ENCODE results near the gene SUGCT.

The SUGCT gene

DNA sequence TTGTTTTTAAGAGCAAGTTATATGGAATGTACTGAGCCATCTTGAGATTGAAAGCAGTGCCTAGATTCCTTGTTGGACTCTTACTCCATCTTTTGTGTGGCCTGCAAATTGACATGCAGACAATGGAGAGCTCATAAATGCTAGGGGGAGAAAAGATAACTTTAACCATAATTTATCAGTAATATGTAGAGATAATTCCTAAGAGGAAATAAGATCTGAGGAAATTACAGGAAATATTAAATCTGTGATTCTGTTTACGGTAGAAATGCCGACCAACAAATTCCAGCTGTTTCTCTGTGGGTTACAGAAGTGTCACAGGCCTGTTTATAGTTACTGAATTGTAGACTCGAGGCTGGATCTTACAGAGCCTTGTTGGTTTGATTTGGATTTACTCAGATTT lies 348.0 kb downstream of the SUGCT start:
- Histone ChIP-seq H3K27ac (no peak overlapping the region), H3K9ac (no peak overlapping the region), H3K36me3 (ENCODE audit: control insufficient read depth, insufficient read depth, low read length) (no peaks in the 10 kb centered on the region), H3K4me3 (ENCODE audit: low read depth, low read length) (no peak overlapping the region), H3K9me3 (ENCODE audit: control insufficient read depth, low read length) (no peaks in the 10 kb centered on the region), H3K27me3 (ENCODE audit: control insufficient read depth, insufficient read depth, low read length) (no peaks in the 10 kb centered on the region), H3K79me2 (no peaks in the 10 kb centered on the region), H3K4me2 (ENCODE audit: low read length) (no peak overlapping the region), H2AFZ (no peak overlapping the region), H3K4me1 (no peaks in the 10 kb centered on the region)
- TF ChIP-seq, protein P1, sequence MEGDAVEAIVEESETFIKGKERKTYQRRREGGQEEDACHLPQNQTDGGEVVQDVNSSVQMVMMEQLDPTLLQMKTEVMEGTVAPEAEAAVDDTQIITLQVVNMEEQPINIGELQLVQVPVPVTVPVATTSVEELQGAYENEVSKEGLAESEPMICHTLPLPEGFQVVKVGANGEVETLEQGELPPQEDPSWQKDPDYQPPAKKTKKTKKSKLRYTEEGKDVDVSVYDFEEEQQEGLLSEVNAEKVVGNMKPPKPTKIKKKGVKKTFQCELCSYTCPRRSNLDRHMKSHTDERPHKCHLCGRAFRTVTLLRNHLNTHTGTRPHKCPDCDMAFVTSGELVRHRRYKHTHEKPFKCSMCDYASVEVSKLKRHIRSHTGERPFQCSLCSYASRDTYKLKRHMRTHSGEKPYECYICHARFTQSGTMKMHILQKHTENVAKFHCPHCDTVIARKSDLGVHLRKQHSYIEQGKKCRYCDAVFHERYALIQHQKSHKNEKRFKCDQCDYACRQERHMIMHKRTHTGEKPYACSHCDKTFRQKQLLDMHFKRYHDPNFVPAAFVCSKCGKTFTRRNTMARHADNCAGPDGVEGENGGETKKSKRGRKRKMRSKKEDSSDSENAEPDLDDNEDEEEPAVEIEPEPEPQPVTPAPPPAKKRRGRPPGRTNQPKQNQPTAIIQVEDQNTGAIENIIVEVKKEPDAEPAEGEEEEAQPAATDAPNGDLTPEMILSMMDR (IDR thresholded peaks at IDR 0.05), result no peak

DNA sequence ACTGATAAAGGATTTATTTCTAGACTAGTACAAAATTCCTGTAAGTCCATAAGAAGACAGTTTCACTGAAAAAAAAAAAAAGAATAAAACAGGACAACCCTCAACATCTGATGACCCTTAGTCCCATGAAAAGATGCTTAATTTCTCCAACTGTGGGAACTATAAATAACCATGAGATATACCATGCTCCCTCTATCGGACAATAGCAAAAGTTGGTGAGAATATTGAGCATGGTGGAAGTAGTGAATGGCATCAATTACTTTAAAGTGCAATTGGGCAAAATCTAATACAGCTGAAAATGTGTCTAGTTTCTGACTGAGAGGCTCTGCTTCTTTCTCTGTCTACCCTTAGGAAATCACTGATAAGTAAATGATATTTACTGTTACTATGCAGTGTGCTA lies 348.8 kb downstream of the SUGCT start:
- Histone ChIP-seq H3K4me2 (ENCODE audit: low read length) (no peak overlapping the region), H3K4me1 (no peaks in the 10 kb centered on the region), H3K9ac (no peak overlapping the region), H3K27ac (no peak overlapping the region), H3K79me2 (no peaks in the 10 kb centered on the region), H3K36me3 (ENCODE audit: control insufficient read depth, insufficient read depth, low read length) (no peaks in the 10 kb centered on the region), H3K9me3 (ENCODE audit: control insufficient read depth, low read length) (no peaks in the 10 kb centered on the region), H3K4me3 (ENCODE audit: low read depth, low read length) (no peak overlapping the region), H2AFZ (no peak overlapping the region), H3K27me3 (ENCODE audit: control insufficient read depth, insufficient read depth, low read length) (no peaks in the 10 kb centered on the region)
- TF ChIP-seq, protein P1 (IDR thresholded peaks at IDR 0.05), result no peak

DNA sequence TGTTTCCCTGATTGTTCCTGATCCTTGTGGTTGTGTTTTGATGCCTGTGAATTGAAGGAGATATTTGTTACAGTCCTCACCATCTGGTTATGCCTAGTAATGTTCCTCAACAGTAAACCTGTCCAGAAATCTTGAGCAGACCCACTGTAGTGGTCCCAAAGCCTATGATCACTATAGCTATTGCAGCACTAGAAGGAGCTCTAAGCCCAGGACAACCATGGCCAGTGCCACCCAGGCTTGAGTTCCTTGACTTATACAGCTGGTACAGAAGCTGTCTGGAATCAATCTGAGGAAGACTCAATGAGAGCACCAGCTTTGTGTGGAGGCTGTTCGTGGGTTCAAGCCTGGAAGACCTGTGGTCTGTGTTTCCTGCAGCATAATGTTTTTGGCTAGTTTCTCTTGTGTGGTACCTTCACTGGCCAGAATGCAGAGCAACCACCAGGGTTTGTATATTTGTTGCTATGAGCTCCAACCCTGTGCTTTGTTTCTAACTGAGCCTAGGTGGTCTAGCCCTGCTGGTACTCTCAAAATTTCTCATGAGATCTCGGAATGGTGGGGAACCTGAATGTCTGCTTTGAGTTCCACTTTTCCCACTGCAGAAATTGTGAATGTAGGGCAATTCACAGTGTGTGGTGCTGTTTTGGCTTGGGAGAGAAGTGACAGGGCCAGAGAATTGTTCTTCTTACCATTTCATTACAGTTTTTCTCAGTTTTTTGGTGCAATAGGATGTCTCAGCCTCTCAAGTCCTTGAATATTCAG lies 355.2 kb downstream of the SUGCT start:
- Histone ChIP-seq H3K4me3 (ENCODE audit: low read depth, low read length) (no peak overlapping the region), H3K79me2 (no peaks in the 10 kb centered on the region), H2AFZ (no peak overlapping the region), H3K4me2 (ENCODE audit: low read length) (no peak overlapping the region), H3K9me3 (ENCODE audit: control insufficient read depth, low read length) (no peaks in the 10 kb centered on the region), H3K27me3 (ENCODE audit: control insufficient read depth, insufficient read depth, low read length) (no peaks in the 10 kb centered on the region), H3K27ac (no peak overlapping the region), H3K36me3 (ENCODE audit: control insufficient read depth, insufficient read depth, low read length) (no peaks in the 10 kb centered on the region), H3K4me1 (no peaks in the 10 kb centered on the region), H3K9ac (no peak overlapping the region)
- TF ChIP-seq, protein P1 (IDR thresholded peaks at IDR 0.05), result no peak

DNA sequence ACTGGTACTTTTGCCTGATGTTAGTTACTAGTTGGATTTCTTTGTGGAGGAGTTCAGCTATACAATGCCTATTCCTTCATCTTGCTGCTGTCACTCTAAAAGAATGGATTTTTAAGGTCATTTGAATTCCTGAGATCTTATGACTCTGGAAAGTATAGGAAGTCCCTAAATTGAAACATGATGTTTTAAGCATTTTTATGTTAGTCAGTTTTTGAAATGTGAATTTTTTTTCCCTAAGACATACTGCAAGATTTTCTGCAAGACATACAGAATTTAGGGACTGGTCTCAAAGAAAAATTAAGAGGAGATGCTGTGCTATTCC lies 355.8 kb downstream of the SUGCT start:
- Histone ChIP-seq H3K4me3 (ENCODE audit: low read depth, low read length) (no peak overlapping the region), H3K4me2 (ENCODE audit: low read length) (no peak overlapping the region), H3K9me3 (ENCODE audit: control insufficient read depth, low read length) (no peaks in the 10 kb centered on the region), H3K36me3 (ENCODE audit: control insufficient read depth, insufficient read depth, low read length) (no peaks in the 10 kb centered on the region), H2AFZ (no peak overlapping the region), H3K9ac (no peak overlapping the region), H3K79me2 (no peaks in the 10 kb centered on the region), H3K27ac (no peak overlapping the region), H3K27me3 (ENCODE audit: control insufficient read depth, insufficient read depth, low read length) (no peaks in the 10 kb centered on the region), H3K4me1 (no peaks in the 10 kb centered on the region)
- TF ChIP-seq, protein P1 (IDR thresholded peaks at IDR 0.05), result no peak

DNA sequence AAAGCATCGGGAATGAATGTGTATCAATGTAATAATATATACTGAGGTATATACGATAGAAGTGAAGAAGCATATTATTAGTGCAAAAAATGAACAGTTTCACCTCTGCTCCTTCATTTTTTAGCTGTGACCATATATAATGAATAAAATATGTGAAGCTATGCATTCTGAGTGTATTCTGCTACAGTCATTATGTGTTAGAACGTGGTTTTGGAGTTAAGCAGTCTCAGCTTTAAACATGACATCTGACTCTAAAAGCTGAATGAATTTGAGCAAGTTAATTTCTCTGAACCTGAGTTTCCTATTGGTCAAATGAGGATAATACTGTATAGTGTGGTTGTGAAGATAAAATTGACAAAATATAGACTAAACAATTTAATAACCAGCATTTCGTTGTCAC lies 358.1 kb downstream of the SUGCT start:
- no peak overlapping the region for H3K27ac ChIP-seq
- H2AFZ ChIP-seq, result no peak overlapping the region
- no peak overlapping the region for H3K4me3 ChIP-seq (ENCODE audit: low read depth, low read length)
- H3K79me2 ChIP-seq, result no peaks in the 10 kb centered on the region
- H3K4me2 ChIP-seq (ENCODE audit: low read length), result no peak overlapping the region
- H3K4me1 ChIP-seq, result no peaks in the 10 kb centered on the region
- TF ChIP-seq, protein P1 (IDR thresholded peaks at IDR 0.05), result no peak
- no peaks in the 10 kb centered on the region for H3K27me3 ChIP-seq (ENCODE audit: control insufficient read depth, insufficient read depth, low read length)
- H3K9me3 ChIP-seq (ENCODE audit: control insufficient read depth, low read length), result no peaks in the 10 kb centered on the region
- H3K9ac ChIP-seq, result no peak overlapping the region
- no peaks in the 10 kb centered on the region for H3K36me3 ChIP-seq (ENCODE audit: control insufficient read depth, insufficient read depth, low read length)

Data from parathyroid adenoma (tissue), 2 donors.